Activated CD4-positive, alpha-beta T cell treated with anti-CD3 and anti-CD28 coated beads for 1 hour (primary cell): ENCODE results near the gene CATSPER3.

Experiments
- DNase-seq: peaks from one replicate; pipeline ENCODE4 v3.0.0-alpha.2; 2020

Gene CATSPER3

GRCh38 chr5:135046661-135047346, 79.1 kb downstream of the CATSPER3 start:
- DNase-seq, result no peak

- no peak for DNase-seq
These were observed 79.6 kb downstream of the CATSPER3 start for GRCh38 chr5:135047347-135047695.

GRCh38 chr5:135048286-135048685, 80.6 kb downstream of the CATSPER3 start:
- no peak for DNase-seq

- DNase-seq, result no peak
These were observed 81.2 kb downstream of the CATSPER3 start for GRCh38 chr5:135048930-135049329.

GRCh38 chr5:135050244-135050767, 82.6 kb downstream of the CATSPER3 start:
- DNase-seq, result no peak

- DNase-seq, result no peak
These were observed 83.7 kb downstream of the CATSPER3 start for GRCh38 chr5:135051399-135051798.

GRCh38 chr5:135051872-135052271, 84.2 kb downstream of the CATSPER3 start:
- no peak for DNase-seq

- DNase-seq, result no peak
These were observed 84.9 kb downstream of the CATSPER3 start for GRCh38 chr5:135052511-135053145.

- DNase-seq, result no peak
These were observed 85.6 kb downstream of the CATSPER3 start for GRCh38 chr5:135053278-135053677.

GRCh38 chr5:135053989-135054388, 86.3 kb downstream of the CATSPER3 start:
- DNase-seq, result no peak

GRCh38 chr5:135054546-135054945, 86.8 kb downstream of the CATSPER3 start:
- DNase-seq, result no peak

GRCh38 chr5:135055396-135055795, 87.7 kb downstream of the CATSPER3 start:
- no peak for DNase-seq

- no peak for DNase-seq
These were observed 88.8 kb downstream of the CATSPER3 start for GRCh38 chr5:135056316-135057030.

GRCh38 chr5:135057233-135057632, 89.5 kb downstream of the CATSPER3 start:
- DNase-seq, result no peak

GRCh38 chr5:135058331-135058732, 90.6 kb downstream of the CATSPER3 start:
- DNase-seq, result no peak

GRCh38 chr5:135059000-135059923, 91.6 kb downstream of the CATSPER3 start:
- no peak for DNase-seq

GRCh38 chr5:135060021-135060420, 92.3 kb downstream of the CATSPER3 start:
- no peak for DNase-seq

GRCh38 chr5:135061001-135061400, 93.3 kb downstream of the CATSPER3 start:
- no peak for DNase-seq
